Esophagus squamous epithelium (tissue), 4 donors: Measurements from ENCODE around the gene SIMC1.

Experiments used
- CTCF ChIP-seq, 6 experiments: fragments of 450-650 bp in 4 of 6; fragments of 200-600 bp in 2 of 6; sonication (generic) in 2 of 6; IDR thresholded peaks; one replicate each; pipeline ENCODE4 v1.5.1; 2016 to 2019; ENCODE audit warnings: antibody characterized with exemption in 6 of 6, mild to moderate bottlenecking in 4 of 6, moderate library complexity in 4 of 6
- POLR2A ChIP-seq, 4 donors: fragments of 450-650 bp; IDR thresholded peaks; one replicate each; pipeline ENCODE4 v1.6.1; 2017; ENCODE audit warnings: antibody characterized with exemption in 4 of 4, mild to moderate bottlenecking in 4 of 4, moderate library complexity in 3 of 4

DNA sequence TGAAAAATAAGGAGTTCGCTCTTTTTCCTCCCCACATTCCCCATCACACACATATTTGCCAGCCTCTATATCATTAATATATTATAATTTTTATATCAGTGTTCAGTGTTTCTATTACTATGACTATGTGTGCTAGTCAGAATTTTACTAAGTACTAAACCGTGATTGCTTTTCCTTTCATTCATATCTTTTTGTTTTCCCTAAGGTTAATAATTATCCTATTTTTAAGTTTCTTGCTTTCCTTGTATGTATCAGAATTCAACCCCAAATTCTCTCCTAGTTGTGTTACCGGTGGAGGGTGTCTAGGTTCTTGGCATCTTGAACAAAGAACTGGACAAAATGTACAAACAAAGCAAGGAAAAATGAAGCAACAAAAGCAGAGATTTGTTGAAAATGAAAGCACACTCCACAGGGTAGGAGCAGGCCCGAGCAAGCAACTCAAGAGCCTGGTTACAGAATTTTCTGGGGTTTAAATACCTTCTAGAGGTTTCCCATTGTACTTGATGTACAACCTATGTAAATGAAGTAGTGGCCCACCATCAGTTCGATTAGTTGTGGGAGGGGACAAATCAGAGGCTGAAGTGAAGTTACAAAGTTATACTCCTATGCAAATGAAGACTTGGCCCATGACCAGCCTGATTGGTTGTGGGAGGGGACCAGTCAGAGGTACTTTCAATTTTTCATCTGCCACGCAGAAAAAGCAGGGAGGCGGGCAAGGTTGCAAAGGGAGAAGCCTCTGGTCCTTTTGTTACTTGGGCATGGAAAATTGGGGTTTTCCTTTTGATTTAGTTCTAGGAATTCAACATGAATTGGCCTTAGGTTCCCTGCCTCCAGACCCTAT is 79.5 kb downstream of the SIMC1 start:
- TF ChIP-seq POLR2A (IDR thresholded peaks at IDR 0.05) (no peak), CTCF (IDR thresholded peaks at IDR 0.05) (no peak)
